C4-2B (cell line): Measurements from ENCODE around the gene KIF25.

Experiments
- H3K27ac ChIP-seq: fragments of 450-650 bp; 2 replicates; pipeline ENCODE4 v1.5.1; 2017
- CTCF ChIP-seq: fragments of 450-650 bp; conservative IDR thresholded peaks from 2 replicates; pipeline ENCODE4 v1.5.1; 2017; ENCODE audit warnings: mild to moderate bottlenecking
- ZFX ChIP-seq: fragments of 450-650 bp; IDR thresholded peaks from 2 replicates; pipeline ENCODE4 v1.6.1; 2017

Gene KIF25

DNA sequence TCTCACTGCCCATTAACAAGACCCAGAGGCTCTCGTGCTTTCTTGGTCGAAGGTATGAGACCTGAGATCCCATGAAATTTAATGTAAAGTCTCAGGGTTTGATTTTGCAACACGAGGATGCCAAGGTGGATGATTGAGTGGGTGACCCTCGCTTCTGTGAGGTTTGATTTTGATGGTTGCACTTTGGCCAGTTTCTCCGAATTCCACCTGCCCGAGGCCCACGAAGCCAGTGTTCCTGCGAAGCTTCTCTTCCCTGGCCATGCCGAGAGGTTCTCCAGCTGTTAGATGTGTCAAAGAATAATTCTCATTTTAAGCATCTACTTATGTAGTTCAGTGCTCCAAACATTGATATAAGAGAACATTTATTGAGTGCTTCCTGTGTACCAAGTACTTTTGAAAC is at the start of gene KIF25:
TSS of gene KIF25 (plus strand) at position 30 of the 400 bp plus-strand sequence. CDS start 31,915 bp downstream, outside the sequence.
- TF ChIP-seq CTCF (no peak), ZFX (no peak)
- H3K27ac ChIP-seq, result no peak within 1 kb of the TSS

GRCh38 chr6:167947716-167948115 is 49.8 kb upstream of the KIF25 start:
- TF ChIP-seq CTCF (no peak), ZFX (no peak)
- H3K27ac ChIP-seq, result no peak overlapping the region

DNA sequence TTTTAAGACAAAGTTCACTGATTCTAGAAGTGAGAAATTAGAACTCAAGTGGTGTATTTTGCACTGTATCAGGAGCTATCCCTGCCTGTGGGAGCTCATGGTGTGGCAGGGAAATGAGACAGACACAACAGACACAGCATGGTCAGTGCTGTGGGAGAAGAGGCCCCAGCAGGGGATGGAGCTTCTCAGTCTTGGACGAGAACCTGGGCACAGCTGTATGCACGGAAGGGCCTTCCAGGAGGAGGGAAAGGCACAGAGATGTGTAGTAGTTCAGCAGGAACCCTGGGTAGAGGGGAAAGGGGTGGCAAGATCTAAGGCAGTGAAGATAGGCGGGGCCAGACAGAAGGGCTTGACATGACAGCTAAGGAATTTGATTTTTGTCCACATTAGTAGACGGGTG is 48.8 kb upstream of the KIF25 start:
- H3K27ac ChIP-seq, result no peak overlapping the region
- TF ChIP-seq CTCF, result no peak
- no peak for TF ChIP-seq ZFX

DNA sequence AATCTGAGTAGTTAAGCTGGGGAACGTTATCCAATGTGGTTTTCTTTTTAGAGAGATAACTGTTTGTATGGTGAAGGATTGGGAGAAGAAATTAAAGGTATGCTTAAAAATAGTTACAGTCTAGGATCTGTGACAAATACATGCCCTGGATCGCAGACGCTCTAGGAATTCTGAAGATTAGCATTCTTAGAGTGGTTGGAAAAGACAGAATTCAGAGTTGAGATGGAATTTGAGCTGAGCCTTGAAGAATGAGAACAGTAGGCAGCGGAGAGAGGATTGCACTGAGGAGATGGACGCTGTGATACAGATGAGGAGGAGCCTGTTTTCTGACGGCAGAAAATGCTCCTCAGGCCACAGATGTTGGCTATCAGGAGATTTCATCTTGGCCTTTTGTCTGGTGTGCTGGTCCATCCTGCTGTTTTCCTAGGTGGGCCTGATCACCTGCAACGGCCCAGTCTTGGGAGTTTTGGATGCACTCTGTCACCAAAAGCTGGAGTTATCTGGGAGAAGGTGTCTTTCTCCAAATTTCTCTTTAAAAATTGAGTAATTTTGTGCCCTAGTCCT is 48.3 kb upstream of the KIF25 start:
- TF ChIP-seq ZFX (no peak), CTCF (no peak)
- no peak overlapping the region for H3K27ac ChIP-seq

DNA sequence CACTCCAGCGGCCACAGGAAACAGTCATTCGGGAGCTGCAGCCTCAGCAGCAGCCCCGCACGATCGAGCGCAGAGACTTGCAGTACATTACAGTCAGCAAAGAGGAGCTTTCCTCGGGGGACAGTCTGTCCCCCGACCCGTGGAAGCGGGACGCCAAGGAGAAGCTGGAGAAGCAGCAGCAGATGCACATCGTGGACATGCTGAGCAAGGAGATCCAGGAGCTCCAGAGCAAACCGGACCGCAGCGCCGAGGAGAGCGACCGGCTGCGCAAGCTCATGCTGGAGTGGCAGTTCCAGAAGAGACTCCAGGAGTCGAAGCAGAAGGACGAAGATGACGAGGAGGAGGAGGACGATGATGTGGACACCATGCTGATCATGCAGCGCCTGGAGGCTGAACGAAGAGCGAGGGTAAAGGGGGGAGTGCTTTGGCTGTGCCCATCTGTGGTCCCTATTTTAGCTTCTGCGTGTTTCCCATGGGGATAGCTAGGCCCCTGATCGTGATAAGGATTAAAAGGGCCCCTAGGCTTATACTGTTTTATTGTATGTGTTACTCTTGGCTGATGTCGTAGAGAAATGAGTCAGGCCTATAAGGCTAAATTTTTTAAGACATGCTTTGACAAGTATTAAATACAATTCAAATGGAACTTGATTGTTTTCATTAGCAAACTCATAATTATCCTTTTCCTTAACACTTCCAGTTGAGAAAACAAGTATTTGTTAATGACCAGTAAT is 45.5 kb upstream of the KIF25 start:
- no peak for TF ChIP-seq CTCF
- TF ChIP-seq ZFX, result no peak
- no peak overlapping the region for H3K27ac ChIP-seq

GRCh38 chr6:167952512-167952859 is 45.0 kb upstream of the KIF25 start:
- no peak overlapping the region for H3K27ac ChIP-seq
- TF ChIP-seq CTCF (no peak), ZFX (no peak)

DNA sequence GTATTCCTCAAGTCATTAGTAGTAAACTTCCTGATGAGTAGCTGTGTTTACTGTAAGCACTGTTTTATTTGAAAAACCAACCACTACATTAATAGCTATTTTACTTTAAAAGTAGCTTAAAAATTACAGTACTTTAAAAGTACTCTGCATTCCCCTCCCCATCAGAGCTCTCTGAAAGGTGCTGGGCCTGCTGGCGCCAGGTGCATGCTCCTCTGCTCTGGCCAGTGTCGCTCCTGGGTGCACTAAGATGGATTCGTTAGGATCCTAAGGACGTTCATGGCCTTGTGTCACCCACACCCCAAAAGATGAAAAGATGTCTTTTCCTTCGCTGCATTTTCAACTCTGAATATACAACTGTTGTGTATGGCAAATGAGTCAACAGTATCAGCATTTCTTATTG is 43.9 kb upstream of the KIF25 start:
- TF ChIP-seq ZFX (no peak), CTCF (no peak)
- no peak overlapping the region for H3K27ac ChIP-seq
